Ishikawa (cell line): ENCODE measurements around the gene HSH2D.

Experiments used
- CEBPB ChIP-seq: IDR thresholded peaks from 2 replicates; pipeline ENCODE4 v1.6.1; 2012
- CREB1 ChIP-seq: IDR thresholded peaks from 2 replicates; pipeline ENCODE4 v1.6.1; 2012; ENCODE audit warnings: low read depth
- EGR1 ChIP-seq: IDR thresholded peaks from 2 replicates; pipeline ENCODE4 v1.6.1; 2012
- EP300 ChIP-seq: IDR thresholded peaks from 2 replicates; pipeline ENCODE4 v1.6.1; 2012; ENCODE audit warnings: borderline replicate concordance
- FOXM1 ChIP-seq: IDR thresholded peaks from 2 replicates; pipeline ENCODE4 v1.6.1; 2012; ENCODE audit warnings: low read depth, borderline replicate concordance
- RAD21 ChIP-seq: IDR thresholded peaks from 2 replicates; pipeline ENCODE4 v1.6.1; 2012; ENCODE audit warnings: low read depth
- TAF1 ChIP-seq: IDR thresholded peaks from 2 replicates; pipeline ENCODE4 v1.6.1; 2012; ENCODE audit warnings: low read depth, mild to moderate bottlenecking
- TEAD4 ChIP-seq: IDR thresholded peaks from 2 replicates; pipeline ENCODE4 v1.6.1; 2012
- YY1 ChIP-seq: IDR thresholded peaks from 2 replicates; pipeline ENCODE4 v1.6.1; 2012; ENCODE audit warnings: low read depth
- TF ChIP-seq, protein P1 (sequence below): IDR thresholded peaks from 2 replicates; pipeline ENCODE4 v1.6.1; 2012; ENCODE audit warnings: low read depth, mild to moderate bottlenecking
- TF ChIP-seq, protein P2 (sequence below): IDR thresholded peaks from 2 replicates; pipeline ENCODE4 v1.6.1; 2012

DNA sequence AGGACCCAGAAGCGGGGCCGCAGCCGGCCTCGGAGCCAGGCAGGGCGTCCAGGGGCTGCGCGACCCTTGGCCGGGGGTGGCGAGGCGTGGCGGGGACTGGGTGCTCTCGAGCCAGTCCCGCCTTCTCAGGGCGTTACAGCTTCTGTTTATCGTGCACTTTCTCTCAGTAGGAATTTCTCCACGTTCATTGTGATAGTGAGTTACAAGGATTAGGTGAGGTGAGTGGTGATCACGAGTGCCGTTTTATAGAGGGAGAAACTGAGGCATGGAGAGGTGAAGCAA lies 54.8 kb downstream of the HSH2D start:
- TF ChIP-seq, protein P1, sequence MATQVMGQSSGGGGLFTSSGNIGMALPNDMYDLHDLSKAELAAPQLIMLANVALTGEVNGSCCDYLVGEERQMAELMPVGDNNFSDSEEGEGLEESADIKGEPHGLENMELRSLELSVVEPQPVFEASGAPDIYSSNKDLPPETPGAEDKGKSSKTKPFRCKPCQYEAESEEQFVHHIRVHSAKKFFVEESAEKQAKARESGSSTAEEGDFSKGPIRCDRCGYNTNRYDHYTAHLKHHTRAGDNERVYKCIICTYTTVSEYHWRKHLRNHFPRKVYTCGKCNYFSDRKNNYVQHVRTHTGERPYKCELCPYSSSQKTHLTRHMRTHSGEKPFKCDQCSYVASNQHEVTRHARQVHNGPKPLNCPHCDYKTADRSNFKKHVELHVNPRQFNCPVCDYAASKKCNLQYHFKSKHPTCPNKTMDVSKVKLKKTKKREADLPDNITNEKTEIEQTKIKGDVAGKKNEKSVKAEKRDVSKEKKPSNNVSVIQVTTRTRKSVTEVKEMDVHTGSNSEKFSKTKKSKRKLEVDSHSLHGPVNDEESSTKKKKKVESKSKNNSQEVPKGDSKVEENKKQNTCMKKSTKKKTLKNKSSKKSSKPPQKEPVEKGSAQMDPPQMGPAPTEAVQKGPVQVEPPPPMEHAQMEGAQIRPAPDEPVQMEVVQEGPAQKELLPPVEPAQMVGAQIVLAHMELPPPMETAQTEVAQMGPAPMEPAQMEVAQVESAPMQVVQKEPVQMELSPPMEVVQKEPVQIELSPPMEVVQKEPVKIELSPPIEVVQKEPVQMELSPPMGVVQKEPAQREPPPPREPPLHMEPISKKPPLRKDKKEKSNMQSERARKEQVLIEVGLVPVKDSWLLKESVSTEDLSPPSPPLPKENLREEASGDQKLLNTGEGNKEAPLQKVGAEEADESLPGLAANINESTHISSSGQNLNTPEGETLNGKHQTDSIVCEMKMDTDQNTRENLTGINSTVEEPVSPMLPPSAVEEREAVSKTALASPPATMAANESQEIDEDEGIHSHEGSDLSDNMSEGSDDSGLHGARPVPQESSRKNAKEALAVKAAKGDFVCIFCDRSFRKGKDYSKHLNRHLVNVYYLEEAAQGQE, result no peak
- TF ChIP-seq TEAD4 (no peak), EP300 (no peak), TAF1 (no peak), YY1 (no peak), RAD21 (no peak), CREB1 (no peak), FOXM1 (no peak), CEBPB (no peak), EGR1 (no peak)
- TF ChIP-seq, protein P2, sequence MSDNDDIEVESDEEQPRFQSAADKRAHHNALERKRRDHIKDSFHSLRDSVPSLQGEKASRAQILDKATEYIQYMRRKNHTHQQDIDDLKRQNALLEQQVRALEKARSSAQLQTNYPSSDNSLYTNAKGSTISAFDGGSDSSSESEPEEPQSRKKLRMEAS, result no peak
